ENCODE data around the gene GYS1. TPM values are rescaled to one million over a fixed set of nuclear protein-coding genes. Genes with fewer than 3 reads are reported as not detected.

GYS1 gene
- total and polyA plus RNA-seq, 2 of the 8 experiments (the other 6 are each of a cell fraction or from before 2014, with no cell fraction given), result 30.0 to 38.7 TPM

DNA sequence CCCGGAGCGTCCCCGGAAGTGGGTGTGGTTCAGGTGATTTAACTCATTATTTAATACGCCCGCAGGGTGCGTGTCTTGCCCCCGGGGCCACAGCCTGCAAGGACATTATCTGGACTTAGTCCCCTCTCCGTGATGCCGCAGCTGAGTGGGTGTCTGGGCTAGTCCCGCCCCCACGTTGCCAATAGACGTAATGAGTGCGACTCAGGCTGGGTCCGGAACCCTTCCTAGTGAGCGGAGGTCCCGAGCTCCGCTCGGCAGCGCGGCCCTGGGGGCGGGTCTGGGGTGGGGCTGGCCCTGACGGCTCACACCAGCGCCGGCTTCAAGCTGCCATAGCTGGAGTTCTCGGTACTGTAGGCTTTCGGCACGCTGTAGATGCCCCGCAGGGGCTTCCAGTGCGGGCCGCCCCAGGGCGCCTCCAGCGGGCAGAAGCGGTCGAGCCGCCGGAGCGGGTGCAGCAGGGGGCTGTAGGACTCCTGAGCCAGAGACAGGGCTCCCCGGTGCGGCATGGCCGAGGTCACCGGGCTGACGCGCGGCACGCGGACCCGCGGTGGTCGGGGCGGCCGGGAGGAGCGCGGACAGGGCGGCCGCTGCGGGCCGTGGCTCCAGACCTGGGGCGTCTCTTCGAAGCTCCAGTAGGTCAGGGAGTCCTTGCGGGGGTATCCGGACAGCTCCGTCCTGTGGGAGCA is 24.7 kb upstream of the GYS1 start:
- DNase-seq (ENCODE audit: low read depth in 1 of 2, low spot score in 2 of 2), result peak in 1 of 2 experiments; percentile 78
- Histone ChIP-seq H3K27me3 (replicated peaks in 1 of 4; ENCODE audit: control insufficient read depth in 3 of 4, extremely low read depth in 1 of 4, insufficient read depth in 3 of 4, low read length in 3 of 4) (peaks cover 0 to 15% (median 12%) of the 10 kb centered on the region in 4 experiments; a peak in 6 of 7 replicates), H3K56ac (replicated peaks; ENCODE audit: insufficient read length, low read depth, low read length) (no peak overlapping the region), H3K14ac (ENCODE audit: insufficient read length) (no peak overlapping the region), H2AK5ac (ENCODE audit: low read depth, low read length) (no peak overlapping the region), H4K91ac (replicated peaks; ENCODE audit: insufficient read length, low read length) (no peak overlapping the region), H3K9me3 (ENCODE audit: insufficient read depth in 2 of 2, low read depth in 1 of 2, low read length in 1 of 2) (no peaks in the 10 kb centered on the region), H2BK12ac (ENCODE audit: low read depth, low read length) (no peak overlapping the region), H3K4me1 (replicated peaks in 1 of 4; ENCODE audit: control insufficient read depth in 3 of 4, insufficient read depth in 4 of 4, low read length in 3 of 4) (peaks cover 0 to 17% (median 8%) of the 10 kb centered on the region in 4 experiments; a peak in 5 of 7 replicates), H2BK5ac (ENCODE audit: low read depth, low read length) (no peak overlapping the region), H3K9ac (replicated peaks in 1 of 4; ENCODE audit: extremely low read depth in 1 of 4, low read depth in 3 of 4, low read length in 3 of 4) (no peak overlapping the region), H3K23me2 (ENCODE audit: low read depth, low read length) (peaks cover 6% of the 10 kb centered on the region; the same call in 1 of the 2 replicates), H3K79me1 (ENCODE audit: low read depth, low read length) (no peaks in the 10 kb centered on the region), H3K27ac (ENCODE audit: low read depth, low read length) (no peak overlapping the region), H2BK120ac (replicated peaks; ENCODE audit: low read depth, low read length) (no peak overlapping the region), H4K20me1 (replicated peaks in 1 of 2; ENCODE audit: control insufficient read depth in 1 of 2, insufficient read depth in 2 of 2, low read length in 2 of 2) (peaks cover 0 to 2% of the 10 kb centered on the region in 2 experiments), H3K18ac (ENCODE audit: extremely low read depth, low read length) (no peak overlapping the region; the same call in 1 of the 2 replicates), H4K5ac (ENCODE audit: insufficient read length, low read depth, low read length) (no peak overlapping the region), H3K36me3 (ENCODE audit: control insufficient read depth in 2 of 4, insufficient read depth in 4 of 4, low read length in 3 of 4) (peaks cover 5 to 19% (median 10%) of the 10 kb centered on the region in 4 experiments; a peak in 7 of 8 replicates), H3K4me2 (ENCODE audit: insufficient read depth in 1 of 2, low read depth in 2 of 2, low read length in 2 of 2) (peak overlapping the region; percentile 78 to 82), H4K8ac (ENCODE audit: extremely low read depth, insufficient read depth, low read length) (no peak overlapping the region), H2AFZ (ENCODE audit: low read length) (no peak overlapping the region), H3K4me3 (ENCODE audit: extremely low read depth in 1 of 4, insufficient read depth in 2 of 4, low read depth in 3 of 4, low read length in 4 of 4) (peak overlapping the region; percentile 27 to 68 (median 40)), H2BK20ac (ENCODE audit: low read length) (no peak overlapping the region), H2BK15ac (ENCODE audit: low read length) (no peak overlapping the region), H3K79me2 (ENCODE audit: control insufficient read depth in 1 of 2, insufficient read depth in 2 of 2, low read length in 2 of 2) (no peaks in the 10 kb centered on the region), H3K4ac (replicated peaks; ENCODE audit: insufficient read length, low read depth, low read length) (no peak overlapping the region), H3K23ac (ENCODE audit: insufficient read length) (no peak overlapping the region)
- FAIRE-seq, result no peak
- ChIA-PET POLR2A (ENCODE audit: partially characterized antibody) (interaction anchor here (0.6 to 1.5 kb wide), 6 partner anchors 8 to 51 kb away, joined by 3 to 4 read pairs (median 3); partner anchors contain the start of gene RUVBL2), CTCF (ENCODE audit: partially characterized antibody) (interaction anchor here (0.7 to 8.1 kb wide), 6 partner anchors 9 to 229 kb away, joined by 3 to 46 read pairs (median 4); no protein-coding TSS in a partner anchor)
- 8% methylated on average over 38 of the region's 62 CpGs; no CpG with 5 or more reads in 1 of the 2 experiments for WGBS, 2 experiments (ENCODE audit: extremely low coverage in 1 of 2, insufficient coverage in 1 of 2, insufficient read length in 1 of 2, insufficient replicate concordance in 2 of 2, low coverage in 1 of 2, low lambda C conversion rate in 2 of 2, missing lambda C conversion rate in 1 of 2)
- TF ChIP-seq RBBP5 (IDR thresholded peaks at IDR 0.05; ENCODE audit: borderline replicate concordance, low read depth, low read length), result no peak
- TF ChIP-seq BCL11A (IDR thresholded peaks at IDR 0.05; ENCODE audit: low read depth in 2 of 2, low read length in 2 of 2), result no peak
- TF ChIP-seq SP1 (IDR thresholded peaks at IDR 0.05; ENCODE audit: low read depth, low read length), result no peak
- TF ChIP-seq TEAD4 (IDR thresholded peaks at IDR 0.05; ENCODE audit: low read depth, low read length), result no peak
- no peak for TF ChIP-seq EP300 (IDR thresholded peaks at IDR 0.05; ENCODE audit: borderline replicate concordance in 1 of 2, low read depth in 2 of 2, low read length in 2 of 2)
- TF ChIP-seq EZH2 (IDR thresholded peaks at IDR 0.05; ENCODE audit: low read depth, low read length, severe bottlenecking), result no peak
- no peak for TF ChIP-seq MAFK (IDR thresholded peaks at IDR 0.05; ENCODE audit: low read depth, low read length)
- no peak for TF ChIP-seq TCF12 (IDR thresholded peaks at IDR 0.05; ENCODE audit: low read depth, low read length)
- no peak; a peak in 1 of 4 replicates for TF ChIP-seq RAD21 (IDR thresholded peaks at IDR 0.05 in 1 of 2, conservative IDR thresholded peaks at IDR 0.05 in 1 of 2; ENCODE audit: low read depth in 2 of 2, low read length in 2 of 2)
- no peak for TF ChIP-seq CHD2 (IDR thresholded peaks at IDR 0.05; ENCODE audit: low read length)
- TF ChIP-seq SUZ12 (IDR thresholded peaks at IDR 0.05; ENCODE audit: low read length), result no peak
- no peak for TF ChIP-seq POU5F1 (IDR thresholded peaks at IDR 0.05; ENCODE audit: low read depth, low read length)

Measured in H1 (cell line).